HepG2 (cell line): Measurements from ENCODE around the gene MFRP. TPM values are rescaled to one million over a fixed set of nuclear protein-coding genes. Genes with fewer than 3 reads are reported as not detected.
A peak's percentile ranks its signal among the peaks of the same experiment; 100 is the strongest.

Experiments used
- DBP ChIP-seq: sonication (generic); formaldehyde crosslinking; IDR thresholded peaks from 2 replicates; pipeline ENCODE4 v1.4.0; 2020; ENCODE audit warnings: missing genetic modification reagents; ENCODE audit errors: not compliant biosample characterization
- HNF1B ChIP-seq: sonication (generic); formaldehyde crosslinking; IDR thresholded peaks from 2 replicates; pipeline ENCODE4 v1.5.1; 2020; ENCODE audit warnings: mild to moderate bottlenecking, moderate library complexity, missing genetic modification reagents
- HOXA5 ChIP-seq: sonication (generic); formaldehyde crosslinking; IDR thresholded peaks from 2 replicates; pipeline ENCODE4 v1.4.0; 2020; ENCODE audit warnings: missing genetic modification reagents
- KMT2B ChIP-seq: IDR thresholded peaks from 2 replicates; pipeline ENCODE4 v1.6.1; 2016; ENCODE audit warnings: missing genetic modification reagents, missing compliant biosample characterization
- MBD4 ChIP-seq: IDR thresholded peaks from 2 replicates; pipeline ENCODE4 v1.6.1; 2012; ENCODE audit warnings: low read length, inconsistent platforms, borderline replicate concordance
- PAX8 ChIP-seq: sonication (generic); formaldehyde crosslinking; IDR thresholded peaks from 2 replicates; pipeline ENCODE4 v1.8.0; 2022; ENCODE audit warnings: mild to moderate bottlenecking, missing genetic modification reagents, borderline replicate concordance
- RBAK ChIP-seq: sonication (generic); formaldehyde crosslinking; IDR thresholded peaks from 2 replicates; pipeline ENCODE4 v1.5.1; 2020; ENCODE audit warnings: mild to moderate bottlenecking, missing genetic modification reagents
- SATB2 ChIP-seq: sonication (generic); formaldehyde crosslinking; IDR thresholded peaks from 2 replicates; pipeline ENCODE4 v1.5.0; 2020; ENCODE audit warnings: missing genetic modification reagents
- SSRP1 ChIP-seq: IDR thresholded peaks from 2 replicates; pipeline ENCODE4 v1.6.1; 2016; ENCODE audit warnings: control low read depth
- STAT6 ChIP-seq: sonication (generic); formaldehyde crosslinking; IDR thresholded peaks from 2 replicates; pipeline ENCODE4 v1.4.0; 2020; ENCODE audit warnings: missing genetic modification reagents, mild to moderate bottlenecking, borderline replicate concordance
- TFDP2 ChIP-seq: sonication (generic); formaldehyde crosslinking; IDR thresholded peaks from 2 replicates; pipeline ENCODE4 v1.4.0; 2020; ENCODE audit warnings: missing genetic modification reagents
- TRIM22 ChIP-seq: fragments of 450-650 bp; IDR thresholded peaks from 2 replicates; pipeline ENCODE4 v1.6.1; 2017
- ZBTB37 ChIP-seq: sonication (generic); formaldehyde crosslinking; IDR thresholded peaks from 2 replicates; pipeline ENCODE4 v1.4.0; 2020; ENCODE audit warnings: mild to moderate bottlenecking, missing genetic modification reagents
- ZNF12 ChIP-seq: sonication (generic); formaldehyde crosslinking; IDR thresholded peaks from 2 replicates; pipeline ENCODE4 v1.5.0; 2020; ENCODE audit warnings: missing genetic modification reagents
- ZNF207 ChIP-seq: fragments of 450-650 bp; IDR thresholded peaks from 2 replicates; pipeline ENCODE4 v1.6.1; 2016; ENCODE audit warnings: antibody characterized with exemption, borderline replicate concordance
- ZNF451 ChIP-seq: sonication (generic); formaldehyde crosslinking; IDR thresholded peaks from 2 replicates; pipeline ENCODE4 v1.5.0; 2020; ENCODE audit warnings: mild to moderate bottlenecking, missing genetic modification reagents
- ZNF784 ChIP-seq: sonication (generic); formaldehyde crosslinking; IDR thresholded peaks from 2 replicates; pipeline ENCODE4 v1.5.1; 2020; ENCODE audit warnings: missing genetic modification reagents, mild to moderate bottlenecking, borderline replicate concordance
- polyA plus RNA-seq, 8 experiments: library from polyadenylated mRNA; depleted of rRNA in 3 of 8; stranded (reverse) in 7 of 8; unstranded in 1 of 8; fragments of >200 nt; fragmentation: Illumina TruSeq in 4 of 8; extraction: Trizol in 4 of 8; gene quantifications; 2 replicates each; pipeline versions ENCODE4 v1.2.1 to v1.2.3, GENCODE V29; 2011 to 2016; ENCODE audit warnings: low read depth in 4 of 8, missing spikeins in 1 of 8, mixed read lengths in 1 of 8; ENCODE audit not compliant: insufficient read depth in 1 of 8
- total RNA-seq, 5 experiments: library from RNA; depleted of rRNA; stranded (reverse); fragments of >200 nt; fragmentation: Illumina TruSeq; extraction: Trizol; gene quantifications; 2 replicates each; pipeline ENCODE4 v1.2.3, GENCODE V29; 2016; ENCODE audit warnings: low read depth in 1 of 5

Gene MFRP
- total and polyA plus RNA-seq, 2 of the 13 experiments (the other 11 are each of a cell fraction or from before 2014, with no cell fraction given): not detected

GRCh38 chr11:119381181-119381988 is 34.9 kb upstream of the MFRP start, which contains the start of gene USP2 (continued):
- no peak for TF ChIP-seq DBP (CRISPR knock-in tag)
- no peak for TF ChIP-seq PAX8 (CRISPR knock-in tag)
- 0 out of 2 replicates have a peak, but pooled peaks have one; percentile 88 for TF ChIP-seq HNF1B
- TF ChIP-seq STAT6 (CRISPR knock-in tag): no peak; the same call in 1 of the 2 replicates
- peak; percentile 67; the same call in 1 of the 2 replicates for TF ChIP-seq KMT2B
- TF ChIP-seq TRIM22: no peak
- TF ChIP-seq SSRP1 (CRISPR knock-in tag): no peak
- TF ChIP-seq ZNF207: no peak
- peak; percentile 5; the same call in 1 of the 2 replicates for TF ChIP-seq ZNF12
- TF ChIP-seq MBD4: no peak
- no peak for TF ChIP-seq SATB2 (CRISPR knock-in tag)
- 0 out of 2 replicates have a peak, but pooled peaks have one; percentile 34 for TF ChIP-seq ZBTB37 (CRISPR knock-in tag)
- TF ChIP-seq ZNF451 (CRISPR knock-in tag): no peak; the same call in 1 of the 2 replicates
- no peak for TF ChIP-seq RBAK (CRISPR knock-in tag)
- peak; percentile 61; the same call in 1 of the 2 replicates for TF ChIP-seq TFDP2
- no peak for TF ChIP-seq HOXA5 (CRISPR knock-in tag)
- TF ChIP-seq ZNF784 (CRISPR knock-in tag): peak; percentile 53; the same call in 1 of the 2 replicates
